NCI-H2196 treated with DMSO at 0.1 percent for 48 hours (cell line): ENCODE data around the gene FILIP1L.

Experiments
- DNase-seq: peaks from one replicate; lab custom pipeline; 2025; ENCODE audit not compliant: unreplicated experiment; lab: John Stamatoyannopoulos, UW

Gene FILIP1L

GRCh38 chr3:99873269-99874102 lies 240.8 kb downstream of the FILIP1L start:
- no peak for DNase-seq

GRCh38 chr3:99872923-99873254 lies 241.4 kb downstream of the FILIP1L start:
- no peak for DNase-seq

DNA sequence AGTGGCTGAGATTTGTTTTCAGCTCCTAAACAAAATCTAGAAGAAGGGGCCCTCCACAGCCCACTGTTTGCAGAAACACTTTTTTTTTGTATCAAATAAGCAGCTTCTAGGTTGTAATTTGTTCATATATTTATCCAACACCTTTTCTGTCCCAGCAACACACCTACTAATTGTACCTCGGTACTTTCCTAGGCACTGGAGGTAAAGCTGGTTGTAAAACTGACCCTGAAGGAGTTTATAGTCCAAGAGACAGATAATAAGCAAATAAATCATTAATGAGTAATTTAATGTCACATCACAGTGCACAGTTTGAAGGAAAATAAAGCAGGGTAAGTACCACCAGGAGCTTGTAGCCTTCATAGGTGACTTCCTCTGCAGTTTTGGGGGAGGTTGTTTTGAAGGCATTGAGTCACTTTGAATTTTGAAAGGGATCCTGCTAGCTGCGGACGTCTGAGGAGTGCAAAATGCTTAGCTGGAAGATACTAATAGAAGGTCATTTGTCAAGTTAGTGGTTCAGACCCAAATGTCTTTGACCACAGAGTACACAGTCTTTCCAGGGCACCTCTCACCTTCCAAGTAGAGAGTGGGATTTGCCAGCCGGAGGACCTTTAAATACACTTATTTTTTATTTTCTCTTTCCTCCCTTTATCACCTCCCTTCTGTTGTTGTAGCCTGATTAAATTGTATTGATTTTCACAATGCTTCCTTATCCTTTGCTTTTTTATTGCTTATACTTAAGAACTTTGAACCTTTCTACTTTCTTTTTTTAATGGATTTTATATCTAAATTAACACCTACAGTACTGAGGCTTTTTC lies 242.9 kb downstream of the FILIP1L start:
- DNase-seq, result no peak

DNA sequence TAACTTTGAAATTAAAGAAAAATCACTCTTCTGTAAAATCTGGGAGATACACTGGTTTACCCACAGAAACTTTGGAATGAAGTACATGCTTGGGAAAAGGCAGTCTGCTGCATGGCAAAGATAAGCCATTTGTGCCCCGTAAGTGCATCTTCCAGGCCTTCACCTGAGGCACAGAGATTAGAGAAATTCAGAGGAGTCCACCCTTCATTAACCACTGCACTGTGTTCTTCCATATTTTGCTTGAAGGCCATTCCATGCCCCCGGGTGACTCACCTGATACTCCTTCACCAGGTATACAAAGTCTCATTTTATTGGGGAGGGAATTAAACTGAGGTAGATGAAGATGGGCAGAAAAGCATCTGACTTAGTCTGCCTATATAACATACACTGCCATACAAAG lies 243.6 kb downstream of the FILIP1L start:
- DNase-seq, result no peak

GRCh38 chr3:99869621-99870020 lies 244.7 kb downstream of the FILIP1L start:
- no peak for DNase-seq

- no peak for DNase-seq
Measured at GRCh38 chr3:99868311-99868646, 246.0 kb downstream of the FILIP1L start.

DNA sequence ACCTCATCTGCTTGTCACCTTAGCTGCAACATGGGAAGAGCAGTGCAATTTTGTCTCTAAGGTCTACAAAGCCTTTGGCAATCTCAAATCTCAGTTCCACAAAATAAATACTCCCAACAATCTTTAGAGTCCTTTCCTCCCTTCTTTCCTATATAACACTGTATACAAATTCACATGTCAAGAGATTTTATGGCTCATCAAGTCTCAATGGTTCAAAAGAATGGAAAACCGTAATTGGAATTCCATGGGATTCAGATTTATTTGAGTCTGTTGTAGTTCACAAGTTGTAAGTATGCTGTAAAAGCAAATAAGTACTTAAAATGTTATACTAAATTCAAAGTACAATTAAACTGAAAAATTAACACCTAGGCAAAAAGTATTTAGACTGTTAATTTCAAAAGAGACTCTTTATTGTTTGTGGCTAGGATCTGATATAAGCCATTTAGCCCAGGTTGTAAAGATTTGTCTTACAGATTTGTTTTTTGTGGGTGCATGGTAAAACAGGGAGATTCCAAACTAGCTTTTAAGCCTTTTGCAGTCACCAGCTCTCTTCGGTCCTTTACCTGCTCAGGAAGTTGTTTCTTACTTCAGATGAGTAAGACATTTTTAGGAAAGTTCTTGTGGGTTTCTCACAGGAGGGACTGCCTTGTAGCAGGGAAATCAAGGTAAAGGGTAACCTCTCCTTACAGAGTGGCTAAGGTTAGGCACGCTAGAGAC lies 246.5 kb downstream of the FILIP1L start:
- DNase-seq, result no peak

- DNase-seq, result peak; percentile 73
Measured at GRCh38 chr3:99866261-99866761, 248.0 kb downstream of the FILIP1L start.

DNA sequence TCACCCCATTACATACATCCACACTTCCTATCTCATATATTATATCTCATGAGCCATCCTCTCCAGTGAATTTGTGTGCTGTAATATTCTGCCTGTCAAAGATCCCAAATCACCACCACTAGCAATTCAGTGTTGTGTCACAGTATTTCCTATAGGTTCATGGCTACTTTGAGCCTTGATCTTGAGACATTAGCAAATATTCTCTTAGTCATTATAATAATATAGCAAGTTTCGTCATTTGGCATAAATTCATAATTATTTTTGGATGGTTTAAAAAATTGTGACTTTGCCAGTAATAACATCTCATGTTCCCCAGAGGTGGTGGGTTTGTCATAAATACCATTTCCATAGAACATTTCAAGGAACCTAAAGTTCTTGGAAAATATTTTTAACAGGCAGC lies 249.0 kb downstream of the FILIP1L start:
- no peak for DNase-seq

- no peak for DNase-seq
Measured at GRCh38 chr3:99864289-99864688, 250.0 kb downstream of the FILIP1L start.

GRCh38 chr3:99863588-99863987 lies 250.7 kb downstream of the FILIP1L start:
- DNase-seq, result no peak

DNA sequence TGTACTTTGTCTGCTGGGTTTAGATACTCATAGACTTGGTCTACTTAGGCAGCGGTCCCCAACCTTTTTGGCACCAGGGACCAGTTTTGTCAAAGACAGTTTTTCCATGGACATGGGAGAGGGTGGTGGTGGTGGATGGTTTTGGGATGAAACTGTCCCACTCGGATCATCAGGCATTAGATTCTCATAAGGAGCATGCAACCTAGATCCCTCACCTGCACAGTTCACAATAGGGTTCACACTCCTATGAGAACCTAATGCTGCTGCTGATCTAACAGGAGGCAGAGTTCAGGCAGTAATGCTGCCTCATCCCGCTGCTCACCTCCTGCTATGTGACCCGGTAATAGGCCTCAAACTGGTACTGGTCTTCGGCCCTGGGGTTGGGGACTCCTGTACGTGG lies 251.3 kb downstream of the FILIP1L start:
- DNase-seq, result no peak

DNA sequence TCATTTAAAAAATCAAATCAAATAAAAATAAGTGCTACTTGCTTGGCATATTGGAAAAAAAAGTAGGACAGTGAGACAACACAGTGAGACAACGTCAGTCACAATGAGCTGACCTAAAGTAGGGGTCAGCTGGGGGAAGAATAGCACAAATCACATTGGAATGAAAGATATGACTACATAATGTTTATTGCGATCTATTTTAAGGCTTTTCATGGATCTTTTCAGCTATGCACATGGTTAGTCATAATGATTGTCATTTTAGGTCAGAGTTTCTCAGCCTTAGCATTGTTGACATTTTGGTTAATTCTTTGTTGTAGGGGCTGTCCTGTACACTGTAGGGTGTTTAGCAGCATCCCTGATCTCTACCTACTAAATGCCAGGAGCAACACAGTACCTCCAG lies 252.1 kb downstream of the FILIP1L start:
- no peak for DNase-seq

GRCh38 chr3:99861216-99861615 lies 253.1 kb downstream of the FILIP1L start:
- no peak for DNase-seq

DNA sequence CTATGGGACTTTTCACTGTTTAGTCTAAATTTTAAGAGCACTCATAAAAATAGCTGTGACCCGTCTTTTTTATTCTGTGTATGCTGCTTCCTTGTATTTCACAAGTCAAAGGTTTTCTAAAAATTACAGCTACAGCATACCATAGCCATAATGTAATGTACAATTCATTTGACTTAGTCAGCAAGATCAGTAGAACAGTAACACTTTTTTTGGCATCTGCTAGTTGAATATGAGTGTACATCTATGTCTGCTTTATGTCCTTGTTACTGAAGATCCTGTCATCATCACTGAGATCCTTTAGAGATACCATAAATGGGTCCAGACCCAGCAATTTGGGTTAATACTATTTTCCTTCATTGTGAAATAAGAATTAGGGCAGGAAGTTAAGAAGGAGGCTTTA lies 254.5 kb downstream of the FILIP1L start:
- DNase-seq, result no peak

- no peak for DNase-seq
Measured at GRCh38 chr3:99858469-99858868, 255.8 kb downstream of the FILIP1L start.

DNA sequence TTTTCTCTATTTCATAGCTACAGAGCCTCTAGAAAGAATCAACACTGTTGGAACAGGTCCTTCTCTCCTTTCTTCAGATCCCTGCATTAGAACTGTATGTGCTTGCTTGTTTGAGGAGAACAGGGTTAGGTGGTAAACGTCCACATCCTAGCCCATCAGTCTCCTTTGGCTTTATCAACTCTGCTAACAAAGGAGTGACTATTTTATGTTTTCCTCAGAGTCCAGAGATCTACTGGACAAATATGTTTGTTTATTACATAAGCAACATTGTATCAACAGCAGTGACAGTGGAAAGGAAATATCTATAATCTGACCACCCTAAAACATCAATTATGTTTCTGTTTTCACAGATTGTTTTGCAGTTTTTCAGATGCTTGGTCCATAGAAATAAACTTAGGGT lies 257.0 kb downstream of the FILIP1L start:
- DNase-seq, result no peak

GRCh38 chr3:99856437-99857220 lies 257.7 kb downstream of the FILIP1L start:
- DNase-seq, result no peak

DNA sequence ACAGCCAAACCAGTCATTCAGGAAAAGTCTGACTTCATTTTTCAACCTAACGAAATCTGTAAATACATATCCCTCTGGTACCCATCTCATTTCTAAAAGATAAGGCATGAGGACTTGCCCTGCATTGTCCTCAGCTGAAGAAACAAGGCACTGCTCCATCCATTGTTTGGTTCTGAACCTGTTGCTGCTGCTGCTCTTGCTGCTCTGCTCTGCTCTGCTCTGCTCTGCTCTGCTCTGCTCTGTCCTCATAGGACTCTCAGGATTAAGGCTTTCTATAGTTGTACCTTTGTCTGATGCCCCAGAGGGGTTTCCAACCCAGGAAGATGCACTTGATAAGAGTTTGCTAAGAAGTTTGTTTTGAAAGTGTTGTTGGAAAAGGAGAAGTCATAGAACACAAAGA lies 258.4 kb downstream of the FILIP1L start:
- DNase-seq, result no peak

- no peak for DNase-seq
Measured at GRCh38 chr3:99854756-99855298, 259.5 kb downstream of the FILIP1L start.

GRCh38 chr3:99852851-99853250 lies 261.4 kb downstream of the FILIP1L start:
- DNase-seq, result no peak
